HepG2 (cell line): ENCODE measurements around the gene NCOA3. TPM values are rescaled to one million over a fixed set of nuclear protein-coding genes. Genes with fewer than 3 reads are reported as not detected.

ENCODE experiments used
- ATAC-seq: fragments of 200-7000 bp; cut with Tn5 transposase; 3 replicates; pipeline ENCODE4 v1.9.1; 2020; ENCODE audit warnings: mild to moderate bottlenecking, moderate library complexity
- BruUV-seq: library from RNA; stranded (reverse); fragments of 400-500 nt; replicated peaks from 2 replicates; lab custom pipeline; 2021; lab: Mats Ljungman, UMichigan
- CTCF ChIA-PET: fragments of 300-600 bp; formaldehyde crosslinking; extraction: SDS; loops from one replicate; lab custom pipeline; 2021; ENCODE audit warnings: low total read pairs, inconsistent platforms, low intra/inter-chr PET ratio; lab: Yijun Ruan, JAX
- POLR2A ChIA-PET: fragments of 350-600 bp; sonication (Branson Sonifier 250); formaldehyde crosslinking; loops from one replicate; lab custom pipeline; 2020; ENCODE audit warnings: antibody characterized with exemption, inconsistent platforms; lab: Yijun Ruan, JAX
- DNase-seq: peaks from one replicate; pipeline ENCODE4 v3.0.0-alpha.2; 2015; ENCODE audit warnings: low spot score
- FAIRE-seq: peaks from 3 replicates; lab custom pipeline; 2011; peaks lifted over from hg19 to GRCh38; lab: Jason Lieb, UNC
- H2AFZ ChIP-seq: one replicate; pipeline ENCODE4 v1.6.1; 2011; ENCODE audit warnings: low read length, inconsistent platforms
- H3K27ac ChIP-seq: fragments of 300-600 bp; 3 replicates; pipeline ENCODE4 v1.8.0; 2011; ENCODE audit warnings: mixed run types, mild to moderate bottlenecking, mixed read lengths, low read length, inconsistent platforms; ENCODE audit not compliant: insufficient read depth; ENCODE audit errors: extremely low read length
- H3K27me3 ChIP-seq, 2 experiments: fragments of 200-600 bp in 1 of 2; 2 replicates in 1 of 2; 3 replicates in 1 of 2; pipeline versions ENCODE4 v1.6.0 to v1.8.0; 2011; ENCODE audit warnings: low read length in 2 of 2, mild to moderate bottlenecking in 2 of 2, moderate library complexity in 2 of 2, inconsistent platforms in 1 of 2; ENCODE audit not compliant: insufficient read depth in 2 of 2, control insufficient read depth in 1 of 2
- H3K36me3 ChIP-seq, 2 experiments: fragments of 200-600 bp in 1 of 2; replicated peaks in 1 of 2; 2 replicates in 1 of 2; 3 replicates in 1 of 2; pipeline versions ENCODE4 v1.5.1 to v1.8.0; 2011; ENCODE audit warnings: low read length in 2 of 2, inconsistent platforms in 1 of 2; ENCODE audit not compliant: insufficient read depth in 2 of 2, control insufficient read depth in 1 of 2
- H3K4me1 ChIP-seq: 2 replicates; pipeline ENCODE4 v1.5.1; 2012; ENCODE audit warnings: low read length, inconsistent platforms; ENCODE audit not compliant: insufficient read depth
- H3K4me2 ChIP-seq: 2 replicates; pipeline ENCODE4 v1.6.0; 2011; ENCODE audit warnings: low read depth, low read length, inconsistent platforms
- H3K4me3 ChIP-seq, 3 experiments: fragments of 200-600 bp in 1 of 3; sonication (generic), shearing (Covaris generic) in 1 of 3; replicated peaks in 1 of 3; 2 replicates each; pipeline ENCODE4 v1.5.1; 2011 to 2016; ENCODE audit warnings: low read length in 3 of 3, inconsistent platforms in 2 of 3, low read depth in 2 of 3, mild to moderate bottlenecking in 2 of 3, control low read depth in 1 of 3, mixed read lengths in 1 of 3; ENCODE audit not compliant: insufficient read depth in 1 of 3
- H3K79me2 ChIP-seq: one replicate; pipeline ENCODE4 v1.6.1; 2011; ENCODE audit warnings: low read length, inconsistent platforms; ENCODE audit not compliant: insufficient read depth
- H3K9ac ChIP-seq: 2 replicates; pipeline ENCODE4 v1.6.0; 2011; ENCODE audit warnings: mild to moderate bottlenecking, low read depth, low read length, inconsistent platforms; ENCODE audit not compliant: insufficient read depth
- H3K9me3 ChIP-seq: 2 replicates; pipeline ENCODE4 v1.5.1; 2012; ENCODE audit warnings: mild to moderate bottlenecking, low read length
- H4K20me1 ChIP-seq: 2 replicates; pipeline ENCODE4 v1.6.0; 2011; ENCODE audit warnings: inconsistent platforms, mild to moderate bottlenecking, low read length, moderate library complexity; ENCODE audit not compliant: insufficient read depth
- ARNT ChIP-seq: fragments of 450-650 bp; IDR thresholded peaks from 2 replicates; pipeline ENCODE4 v1.6.1; 2017
- ASH2L ChIP-seq: fragments of 300-600, 200-600 bp; sonication (generic); IDR thresholded peaks from 2 replicates; pipeline ENCODE4 v1.7.0; 2017; ENCODE audit warnings: low read depth, mild to moderate bottlenecking, moderate library complexity, mixed read lengths, low read length; ENCODE audit not compliant: insufficient read length
- ERF ChIP-seq: IDR thresholded peaks from 2 replicates; pipeline ENCODE4 v1.6.1; 2018; ENCODE audit warnings: missing biosample characterization, missing genetic modification reagents
- ISX ChIP-seq: sonication (generic); formaldehyde crosslinking; conservative IDR thresholded peaks from 2 replicates; pipeline ENCODE4 v1.5.0; 2020; ENCODE audit warnings: missing genetic modification reagents
- MIXL1 ChIP-seq: IDR thresholded peaks from 2 replicates; pipeline ENCODE4 v1.6.1; 2016
- MTA3 ChIP-seq: sonication (generic); formaldehyde crosslinking; IDR thresholded peaks from 2 replicates; pipeline ENCODE4 v1.4.0; 2020; ENCODE audit warnings: missing genetic modification reagents
- REXO4 ChIP-seq: sonication (generic); formaldehyde crosslinking; IDR thresholded peaks from 2 replicates; pipeline ENCODE4 v1.8.0; 2022; ENCODE audit warnings: missing genetic modification reagents, mild to moderate bottlenecking, borderline replicate concordance
- RORA ChIP-seq: sonication (generic); formaldehyde crosslinking; IDR thresholded peaks from 2 replicates; pipeline ENCODE4 v1.5.0; 2020; ENCODE audit warnings: mild to moderate bottlenecking, missing genetic modification reagents, moderate library complexity
- TP53 ChIP-seq: sonication (generic); formaldehyde crosslinking; conservative IDR thresholded peaks from 2 replicates; pipeline ENCODE4 v1.4.0; 2020; ENCODE audit warnings: missing genetic modification reagents
- ZMYM2 ChIP-seq: sonication (generic); formaldehyde crosslinking; IDR thresholded peaks from 2 replicates; pipeline ENCODE4 v1.8.0; 2022; ENCODE audit warnings: mild to moderate bottlenecking, missing genetic modification reagents
- ZNF138 ChIP-seq: sonication (generic); formaldehyde crosslinking; IDR thresholded peaks from 2 replicates; pipeline ENCODE4 v1.5.0; 2020; ENCODE audit warnings: mild to moderate bottlenecking, low read depth, missing genetic modification reagents
- ZNF609 ChIP-seq: sonication (generic); formaldehyde crosslinking; IDR thresholded peaks from 2 replicates; pipeline ENCODE4 v1.4.0; 2020; ENCODE audit warnings: mild to moderate bottlenecking, missing genetic modification reagents, borderline replicate concordance
- WGBS: methylation state at CpG from one replicate; pipeline ENCODE4 v1.1.6; 2017; ENCODE audit warnings: low lambda C conversion rate; 5-methylcytosine and 5-hydroxymethylcytosine counted together
- in situ Hi-C: cut with HindIII; loops from 2 replicates; pipeline ENCODE4 v1.10.0; 2017; ENCODE audit warnings: low pct_unique_long_range_greater_than_20kb; ENCODE audit not compliant: extremely low pct_ligation_motif_present
- intact Hi-C: fragments of 100-400 bp; cut with micrococcal nuclease; formaldehyde crosslinking; loops from one replicate; pipeline ENCODE4 v1.10.0; 2022; ENCODE audit not compliant: unreplicated experiment
- polyA plus RNA-seq, 8 experiments: library from polyadenylated mRNA; depleted of rRNA in 3 of 8; stranded (reverse) in 7 of 8; unstranded in 1 of 8; fragments of >200 nt; fragmentation: Illumina TruSeq in 4 of 8; extraction: Trizol in 4 of 8; gene quantifications; 2 replicates each; pipeline versions ENCODE4 v1.2.1 to v1.2.3, GENCODE V29; 2011 to 2016; ENCODE audit warnings: low read depth in 4 of 8, missing spikeins in 1 of 8, mixed read lengths in 1 of 8; ENCODE audit not compliant: insufficient read depth in 1 of 8
- total RNA-seq, 5 experiments: library from RNA; depleted of rRNA; stranded (reverse); fragments of >200 nt; fragmentation: Illumina TruSeq; extraction: Trizol; gene quantifications; 2 replicates each; pipeline ENCODE4 v1.2.3, GENCODE V29; 2016; ENCODE audit warnings: low read depth in 1 of 5
- TF ChIP-seq, protein P1 (sequence below): sonication (generic); formaldehyde crosslinking; conservative IDR thresholded peaks from 2 replicates; pipeline ENCODE4 v1.5.0; 2020; ENCODE audit warnings: missing genetic modification reagents
- TF ChIP-seq, protein P2 (sequence below): IDR thresholded peaks from 2 replicates; pipeline ENCODE4 v1.4.0; 2020; ENCODE audit warnings: mild to moderate bottlenecking, missing genetic modification reagents
- TF ChIP-seq, protein P3 (sequence below): IDR thresholded peaks from 2 replicates; pipeline ENCODE4 v1.6.1; 2016

Gene NCOA3
- total and polyA plus RNA-seq, 2 of the 13 experiments (the other 11 are each of a cell fraction or from before 2014, with no cell fraction given), result 35.0 to 56.8 TPM

- Histone ChIP-seq H3K9me3 (no peaks in the 10 kb centered on the region), H2AFZ (no peak overlapping the region), H3K27ac (no peak overlapping the region), H3K9ac (no peak overlapping the region), H3K4me1 (peaks cover 9% of the 10 kb centered on the region), H3K79me2 (no peaks in the 10 kb centered on the region), H3K4me3 (no peak overlapping the region), H3K27me3 (no peaks in the 10 kb centered on the region), H3K36me3 (no peaks in the 10 kb centered on the region; a peak in 1 of 5 replicates), H4K20me1 (no peaks in the 10 kb centered on the region), H3K4me2 (no peak overlapping the region)
- ChIA-PET POLR2A (no interaction called here), CTCF (no interaction called here)
- intact Hi-C loops (no loop called here), in situ Hi-C loops (no loop called here)
- no peak for ATAC-seq
- WGBS, result 84% methylated on average over 1 of the region's 1 CpG
- no peak for FAIRE-seq
- no TSS peak for BruUV-seq
- no peak for DNase-seq
- TF ChIP-seq ARNT (no peak), ZNF609 (CRISPR knock-in tag) (no peak), ERF (CRISPR knock-in tag) (no peak), RORA (CRISPR knock-in tag) (no peak), TP53 (CRISPR knock-in tag) (no peak), MTA3 (CRISPR knock-in tag) (no peak), ASH2L (no peak), REXO4 (CRISPR knock-in tag) (no peak), ZMYM2 (no peak), MIXL1 (no peak), ZNF138 (no peak), ISX (CRISPR knock-in tag) (no peak)
- TF ChIP-seq, protein P1, sequence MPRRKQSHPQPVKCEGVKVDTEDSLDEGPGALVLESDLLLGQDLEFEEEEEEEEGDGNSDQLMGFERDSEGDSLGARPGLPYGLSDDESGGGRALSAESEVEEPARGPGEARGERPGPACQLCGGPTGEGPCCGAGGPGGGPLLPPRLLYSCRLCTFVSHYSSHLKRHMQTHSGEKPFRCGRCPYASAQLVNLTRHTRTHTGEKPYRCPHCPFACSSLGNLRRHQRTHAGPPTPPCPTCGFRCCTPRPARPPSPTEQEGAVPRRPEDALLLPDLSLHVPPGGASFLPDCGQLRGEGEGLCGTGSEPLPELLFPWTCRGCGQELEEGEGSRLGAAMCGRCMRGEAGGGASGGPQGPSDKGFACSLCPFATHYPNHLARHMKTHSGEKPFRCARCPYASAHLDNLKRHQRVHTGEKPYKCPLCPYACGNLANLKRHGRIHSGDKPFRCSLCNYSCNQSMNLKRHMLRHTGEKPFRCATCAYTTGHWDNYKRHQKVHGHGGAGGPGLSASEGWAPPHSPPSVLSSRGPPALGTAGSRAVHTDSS (CRISPR knock-in tag), result no peak
- TF ChIP-seq, protein P2, sequence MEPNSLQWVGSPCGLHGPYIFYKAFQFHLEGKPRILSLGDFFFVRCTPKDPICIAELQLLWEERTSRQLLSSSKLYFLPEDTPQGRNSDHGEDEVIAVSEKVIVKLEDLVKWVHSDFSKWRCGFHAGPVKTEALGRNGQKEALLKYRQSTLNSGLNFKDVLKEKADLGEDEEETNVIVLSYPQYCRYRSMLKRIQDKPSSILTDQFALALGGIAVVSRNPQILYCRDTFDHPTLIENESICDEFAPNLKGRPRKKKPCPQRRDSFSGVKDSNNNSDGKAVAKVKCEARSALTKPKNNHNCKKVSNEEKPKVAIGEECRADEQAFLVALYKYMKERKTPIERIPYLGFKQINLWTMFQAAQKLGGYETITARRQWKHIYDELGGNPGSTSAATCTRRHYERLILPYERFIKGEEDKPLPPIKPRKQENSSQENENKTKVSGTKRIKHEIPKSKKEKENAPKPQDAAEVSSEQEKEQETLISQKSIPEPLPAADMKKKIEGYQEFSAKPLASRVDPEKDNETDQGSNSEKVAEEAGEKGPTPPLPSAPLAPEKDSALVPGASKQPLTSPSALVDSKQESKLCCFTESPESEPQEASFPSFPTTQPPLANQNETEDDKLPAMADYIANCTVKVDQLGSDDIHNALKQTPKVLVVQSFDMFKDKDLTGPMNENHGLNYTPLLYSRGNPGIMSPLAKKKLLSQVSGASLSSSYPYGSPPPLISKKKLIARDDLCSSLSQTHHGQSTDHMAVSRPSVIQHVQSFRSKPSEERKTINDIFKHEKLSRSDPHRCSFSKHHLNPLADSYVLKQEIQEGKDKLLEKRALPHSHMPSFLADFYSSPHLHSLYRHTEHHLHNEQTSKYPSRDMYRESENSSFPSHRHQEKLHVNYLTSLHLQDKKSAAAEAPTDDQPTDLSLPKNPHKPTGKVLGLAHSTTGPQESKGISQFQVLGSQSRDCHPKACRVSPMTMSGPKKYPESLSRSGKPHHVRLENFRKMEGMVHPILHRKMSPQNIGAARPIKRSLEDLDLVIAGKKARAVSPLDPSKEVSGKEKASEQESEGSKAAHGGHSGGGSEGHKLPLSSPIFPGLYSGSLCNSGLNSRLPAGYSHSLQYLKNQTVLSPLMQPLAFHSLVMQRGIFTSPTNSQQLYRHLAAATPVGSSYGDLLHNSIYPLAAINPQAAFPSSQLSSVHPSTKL (CRISPR knock-in tag), result no peak
- TF ChIP-seq, protein P3, sequence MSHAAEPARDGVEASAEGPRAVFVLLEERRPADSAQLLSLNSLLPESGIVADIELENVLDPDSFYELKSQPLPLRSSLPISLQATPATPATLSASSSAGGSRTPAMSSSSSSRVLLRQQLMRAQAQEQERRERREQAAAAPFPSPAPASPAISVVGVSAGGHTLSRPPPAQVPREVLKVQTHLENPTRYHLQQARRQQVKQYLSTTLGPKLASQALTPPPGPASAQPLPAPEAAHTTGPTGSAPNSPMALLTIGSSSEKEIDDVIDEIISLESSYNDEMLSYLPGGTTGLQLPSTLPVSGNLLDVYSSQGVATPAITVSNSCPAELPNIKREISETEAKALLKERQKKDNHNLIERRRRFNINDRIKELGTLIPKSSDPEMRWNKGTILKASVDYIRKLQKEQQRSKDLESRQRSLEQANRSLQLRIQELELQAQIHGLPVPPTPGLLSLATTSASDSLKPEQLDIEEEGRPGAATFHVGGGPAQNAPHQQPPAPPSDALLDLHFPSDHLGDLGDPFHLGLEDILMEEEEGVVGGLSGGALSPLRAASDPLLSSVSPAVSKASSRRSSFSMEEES (CRISPR knock-in tag), result no peak
Observed at GRCh38 chr20:47689731-47690130, 188.0 kb downstream of the NCOA3 start.
